Astrocyte (in vitro differentiated cells and primary cell): ENCODE measurements around the gene ZNF221. TPM values are rescaled to one million over a fixed set of nuclear protein-coding genes. Genes with fewer than 3 reads are reported as not detected.

Experiments
- DNase-seq: peaks from one replicate; pipeline ENCODE4 v3.0.0-alpha.2; 2010; ENCODE audit warnings: low read depth
- FAIRE-seq: peaks from 2 replicates; lab custom pipeline; 2011; peaks lifted over from hg19 to GRCh38; lab: Jason Lieb, UNC
- H2AFZ ChIP-seq: 2 replicates; pipeline ENCODE4 v1.6.0; 2012; ENCODE audit warnings: low read depth, low read length, inconsistent platforms
- H3K27ac ChIP-seq: 2 replicates; pipeline ENCODE4 v1.5.1; 2011; ENCODE audit warnings: low read depth, low read length, inconsistent platforms
- H3K27me3 ChIP-seq: 2 replicates; pipeline ENCODE4 v1.6.0; 2011; ENCODE audit warnings: low read length, inconsistent platforms; ENCODE audit not compliant: insufficient read depth
- H3K36me3 ChIP-seq: 2 replicates; pipeline ENCODE4 v1.5.1; 2011; ENCODE audit warnings: low read length, inconsistent platforms; ENCODE audit not compliant: insufficient read depth
- H3K4me1 ChIP-seq: 2 replicates; pipeline ENCODE4 v1.5.1; 2011; ENCODE audit warnings: low read length, inconsistent platforms; ENCODE audit not compliant: insufficient read depth
- H3K4me2 ChIP-seq: 2 replicates; pipeline ENCODE4 v1.6.0; 2012; ENCODE audit warnings: low read length, inconsistent platforms
- H3K4me3 ChIP-seq: 2 replicates; pipeline ENCODE4 v1.5.1; 2011; ENCODE audit warnings: low read depth, mild to moderate bottlenecking, low read length, inconsistent platforms; ENCODE audit not compliant: insufficient read depth
- H3K79me2 ChIP-seq: 2 replicates; pipeline ENCODE4 v1.6.0; 2012; ENCODE audit warnings: mild to moderate bottlenecking, low read length, inconsistent platforms; ENCODE audit not compliant: insufficient read depth
- H3K9ac ChIP-seq: 2 replicates; pipeline ENCODE4 v1.6.0; 2012; ENCODE audit warnings: mild to moderate bottlenecking, low read length, inconsistent platforms
- H3K9me3 ChIP-seq: 2 replicates; pipeline ENCODE4 v1.5.1; 2012; ENCODE audit warnings: low read depth, mild to moderate bottlenecking, low read length, inconsistent platforms; ENCODE audit not compliant: insufficient read depth
- H4K20me1 ChIP-seq: 2 replicates; pipeline ENCODE4 v1.6.0; 2012; ENCODE audit warnings: low read length, inconsistent platforms; ENCODE audit not compliant: insufficient read depth
- H3K27ac Mint-ChIP-seq: one replicate; pipeline ENCODE4 v1.8.0; 2021; ENCODE audit warnings: mild to moderate bottlenecking, mixed read lengths; ENCODE audit not compliant: unreplicated experiment
- H3K27me3 Mint-ChIP-seq: one replicate; pipeline ENCODE4 v1.8.0; 2021; ENCODE audit warnings: low read depth, mixed read lengths; ENCODE audit not compliant: unreplicated experiment
- H3K36me3 Mint-ChIP-seq: one replicate; pipeline ENCODE4 v1.8.0; 2021; ENCODE audit warnings: low read depth, mixed read lengths; ENCODE audit not compliant: unreplicated experiment
- H3K4me1 Mint-ChIP-seq: one replicate; pipeline ENCODE4 v1.8.0; 2021; ENCODE audit warnings: low read depth, mixed read lengths; ENCODE audit not compliant: unreplicated experiment
- H3K4me3 Mint-ChIP-seq: one replicate; pipeline ENCODE4 v1.8.0; 2021; ENCODE audit warnings: mild to moderate bottlenecking, moderate library complexity, mixed read lengths; ENCODE audit not compliant: unreplicated experiment
- H3K9me3 Mint-ChIP-seq: one replicate; pipeline ENCODE4 v1.8.0; 2021; ENCODE audit warnings: mild to moderate bottlenecking, mixed read lengths; ENCODE audit not compliant: unreplicated experiment
- CTCF ChIP-seq: IDR thresholded peaks from 2 replicates; pipeline ENCODE4 v1.5.1; 2011; ENCODE audit warnings: low read depth, mild to moderate bottlenecking, inconsistent platforms, low read length, moderate library complexity; ENCODE audit not compliant: insufficient read depth
- EZH2 ChIP-seq: IDR thresholded peaks from 2 replicates; pipeline ENCODE4 v1.6.1; 2012; ENCODE audit warnings: mild to moderate bottlenecking, low read length, inconsistent platforms; ENCODE audit not compliant: insufficient read depth
- total RNA-seq: library from RNA; stranded (reverse); gene quantifications from 2 replicates; pipeline ENCODE4 v1.2.1, GENCODE V29; 2021

The ZNF221 gene
- total RNA-seq, 1 donor from 2014 or later: 6.6 TPM

GRCh38 chr19:43936188-43936587 is 14.8 kb upstream of the ZNF221 start:
- Histone ChIP-seq H3K36me3 (peaks cover 5% of the 10 kb centered on the region), H3K27me3 (no peaks in the 10 kb centered on the region), H3K9me3 (no peaks in the 10 kb centered on the region), H4K20me1 (no peaks in the 10 kb centered on the region), H3K4me2 (no peak overlapping the region), H3K4me1 (peaks cover 5% of the 10 kb centered on the region), H3K4me3 (no peak overlapping the region), H3K27ac (no peak overlapping the region), H3K79me2 (peaks cover 16% of the 10 kb centered on the region), H2AFZ (no peak overlapping the region), H3K9ac (no peak overlapping the region)
- Mint-ChIP-seq H3K36me3 (peaks cover 5% of the 10 kb centered on the region), H3K4me1 (no peaks in the 10 kb centered on the region), H3K4me3 (no peak overlapping the region), H3K27ac (no peak overlapping the region), H3K27me3 (peaks cover 2% of the 10 kb centered on the region), H3K9me3 (no peaks in the 10 kb centered on the region)
- DNase-seq (no peak), FAIRE-seq (no peak)
- TF ChIP-seq CTCF (no peak), EZH2 (no peak)

GRCh38 chr19:43939557-43940260 is 11.3 kb upstream of the ZNF221 start:
- no peak overlapping the region for H3K9ac ChIP-seq
- DNase-seq (no peak), FAIRE-seq (no peak)
- Mint-ChIP-seq H3K4me3 (no peak overlapping the region), H3K36me3 (no peaks in the 10 kb centered on the region), H3K9me3 (no peaks in the 10 kb centered on the region), H3K27ac (no peak overlapping the region), H3K27me3 (peaks cover 3% of the 10 kb centered on the region), H3K4me1 (no peaks in the 10 kb centered on the region)
- TF ChIP-seq CTCF: no peak
- TF ChIP-seq EZH2: no peak
- H3K36me3 ChIP-seq: no peaks in the 10 kb centered on the region
- no peaks in the 10 kb centered on the region for H3K79me2 ChIP-seq
- H3K27ac ChIP-seq: no peak overlapping the region
- no peak overlapping the region for H3K4me3 ChIP-seq
- H2AFZ ChIP-seq: no peak overlapping the region
- H4K20me1 ChIP-seq: no peaks in the 10 kb centered on the region
- no peak overlapping the region for H3K4me2 ChIP-seq
- no peaks in the 10 kb centered on the region for H3K9me3 ChIP-seq
- H3K27me3 ChIP-seq: no peaks in the 10 kb centered on the region
- H3K4me1 ChIP-seq: no peaks in the 10 kb centered on the region

GRCh38 chr19:43940719-43941118 is 10.3 kb upstream of the ZNF221 start:
- no peak overlapping the region for H3K27ac Mint-ChIP-seq
- no peak overlapping the region for H3K9ac ChIP-seq
- no peaks in the 10 kb centered on the region for H3K9me3 ChIP-seq
- no peak overlapping the region for H3K4me2 ChIP-seq
- H3K4me1 ChIP-seq: no peaks in the 10 kb centered on the region
- no peak overlapping the region for H3K27ac ChIP-seq
- no peaks in the 10 kb centered on the region for H3K36me3 ChIP-seq
- no peaks in the 10 kb centered on the region for H3K9me3 Mint-ChIP-seq
- FAIRE-seq (no peak), DNase-seq (no peak)
- H4K20me1 ChIP-seq: no peaks in the 10 kb centered on the region
- no peaks in the 10 kb centered on the region for H3K27me3 ChIP-seq
- no peak overlapping the region for H3K4me3 ChIP-seq
- H2AFZ ChIP-seq: no peak overlapping the region
- no peaks in the 10 kb centered on the region for H3K79me2 ChIP-seq
- H3K4me1 Mint-ChIP-seq: no peaks in the 10 kb centered on the region
- TF ChIP-seq CTCF: no peak
- peaks cover 3% of the 10 kb centered on the region for H3K27me3 Mint-ChIP-seq
- H3K36me3 Mint-ChIP-seq: no peaks in the 10 kb centered on the region
- H3K4me3 Mint-ChIP-seq: no peak overlapping the region
